Right renal pelvis (tissue), 4 donors: ENCODE results near the gene SLAIN1. TPM values are rescaled to one million over a fixed set of nuclear protein-coding genes. Genes with fewer than 3 reads are reported as not detected.

ENCODE experiments used
- polyA plus RNA-seq, 4 donors: library from polyadenylated mRNA; unstranded; fragments of 120-200 nt; gene quantifications; one replicate each; pipeline ENCODE4 v1.2.1, GENCODE V29; 2013; ENCODE audit not compliant: insufficient read length in 4 of 4

Gene SLAIN1
- polyA plus RNA-seq, 4 donors, result 18.7 to 25.2 (median 23.1) TPM

Other genes starting within 250 kb of the SLAIN1 start
- gene SCEL, start 162.0 kb upstream of the SLAIN1 start, polyA plus RNA-seq, result not detected
- gene EDNRB, start 221.1 kb downstream of the SLAIN1 start, polyA plus RNA-seq, result 10 to 100 TPM; 69.1 to 94.7 (median 87.5) TPM